ENCODE data around the gene CHCHD4.

DNA sequence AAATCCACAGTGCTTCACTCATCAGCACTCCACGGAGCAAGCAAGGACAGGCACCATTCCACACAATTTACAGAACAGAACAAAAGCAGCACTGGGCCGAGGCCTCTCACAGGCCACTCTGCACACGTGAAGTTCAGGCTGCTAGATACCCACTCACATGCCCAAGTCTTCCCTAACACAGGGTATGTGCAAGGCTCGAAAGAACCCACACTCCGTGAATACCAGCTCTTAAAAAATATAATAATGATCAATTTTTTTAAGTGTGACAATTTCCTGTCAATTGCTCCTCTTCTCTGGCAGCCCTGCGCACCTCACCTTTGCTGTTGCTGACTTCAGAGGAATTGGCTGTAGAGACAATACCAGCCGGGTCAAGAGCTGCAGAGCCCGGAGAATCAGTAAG lies 34.8 kb upstream of the CHCHD4 start:
- TF ChIP-seq, protein P1, sequence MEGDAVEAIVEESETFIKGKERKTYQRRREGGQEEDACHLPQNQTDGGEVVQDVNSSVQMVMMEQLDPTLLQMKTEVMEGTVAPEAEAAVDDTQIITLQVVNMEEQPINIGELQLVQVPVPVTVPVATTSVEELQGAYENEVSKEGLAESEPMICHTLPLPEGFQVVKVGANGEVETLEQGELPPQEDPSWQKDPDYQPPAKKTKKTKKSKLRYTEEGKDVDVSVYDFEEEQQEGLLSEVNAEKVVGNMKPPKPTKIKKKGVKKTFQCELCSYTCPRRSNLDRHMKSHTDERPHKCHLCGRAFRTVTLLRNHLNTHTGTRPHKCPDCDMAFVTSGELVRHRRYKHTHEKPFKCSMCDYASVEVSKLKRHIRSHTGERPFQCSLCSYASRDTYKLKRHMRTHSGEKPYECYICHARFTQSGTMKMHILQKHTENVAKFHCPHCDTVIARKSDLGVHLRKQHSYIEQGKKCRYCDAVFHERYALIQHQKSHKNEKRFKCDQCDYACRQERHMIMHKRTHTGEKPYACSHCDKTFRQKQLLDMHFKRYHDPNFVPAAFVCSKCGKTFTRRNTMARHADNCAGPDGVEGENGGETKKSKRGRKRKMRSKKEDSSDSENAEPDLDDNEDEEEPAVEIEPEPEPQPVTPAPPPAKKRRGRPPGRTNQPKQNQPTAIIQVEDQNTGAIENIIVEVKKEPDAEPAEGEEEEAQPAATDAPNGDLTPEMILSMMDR (IDR thresholded peaks at IDR 0.05 in 8 of 11, conservative IDR thresholded peaks at IDR 0.05 in 3 of 11), result no peak
- TF ChIP-seq POLR2AphosphoS5 (IDR thresholded peaks at IDR 0.05) (no peak), POLR2A (IDR thresholded peaks at IDR 0.05) (no peak)

Data from spleen (tissue), 7 donors.